HG03039 (cell line): ENCODE data around the gene CCDC92.

ENCODE experiments used
- ATAC-seq: cut with Tn5 transposase; IDR thresholded peaks from one replicate; pipeline ENCODE4 v1.9.1; 2021; ENCODE audit warnings: mild to moderate bottlenecking, moderate library complexity; ENCODE audit not compliant: unreplicated experiment

Gene CCDC92

GRCh38 chr12:123972457-123973401 is at the start of gene CCDC92, which contains the start of gene ZNF664:
TSS of gene CCDC92 (minus strand) at chr12:123972831. CDS start at chr12:123944305, 28,526 bp downstream.
TSS of gene ZNF664 (plus strand) at chr12:123973215. CDS start at chr12:124012145, 38,930 bp downstream.
- peak; percentile 71 for ATAC-seq

GRCh38 chr12:124022161-124022560 is 49.5 kb upstream of the CCDC92 start:
- ATAC-seq, result no peak

GRCh38 chr12:124021007-124021406 is 48.4 kb upstream of the CCDC92 start:
- ATAC-seq, result no peak

- ATAC-seq, result no peak
Measured at GRCh38 chr12:124020514-124020949, 47.9 kb upstream of the CCDC92 start.

- no peak for ATAC-seq
Measured at GRCh38 chr12:124019115-124019514, 46.5 kb upstream of the CCDC92 start.

GRCh38 chr12:124018539-124018938 is 45.9 kb upstream of the CCDC92 start:
- no peak for ATAC-seq

- ATAC-seq, result no peak
Measured at GRCh38 chr12:124017064-124017463, 44.4 kb upstream of the CCDC92 start.

GRCh38 chr12:124015494-124016461 is 43.1 kb upstream of the CCDC92 start:
- ATAC-seq, result no peak

GRCh38 chr12:124013073-124013472 is 40.4 kb upstream of the CCDC92 start:
- no peak for ATAC-seq

- ATAC-seq, result no peak
Measured at GRCh38 chr12:124011435-124012115, 38.9 kb upstream of the CCDC92 start.

GRCh38 chr12:124010687-124011086 is 38.1 kb upstream of the CCDC92 start:
- no peak for ATAC-seq

GRCh38 chr12:124009781-124010180 is 37.1 kb upstream of the CCDC92 start:
- no peak for ATAC-seq

- no peak for ATAC-seq
Measured at GRCh38 chr12:124008595-124008994, 36.0 kb upstream of the CCDC92 start.

GRCh38 chr12:124007826-124008570 is 35.4 kb upstream of the CCDC92 start:
- ATAC-seq, result no peak

GRCh38 chr12:124006846-124007713 is 34.4 kb upstream of the CCDC92 start:
- no peak for ATAC-seq

GRCh38 chr12:124006085-124006845 is 33.6 kb upstream of the CCDC92 start:
- ATAC-seq, result no peak

GRCh38 chr12:124004233-124004875 is 31.7 kb upstream of the CCDC92 start:
- ATAC-seq, result no peak

GRCh38 chr12:124002654-124003053 is 30.0 kb upstream of the CCDC92 start:
- no peak for ATAC-seq
